ENCODE measurements around the gene FXYD4.
"Not testable (repeated sequence)": the region's sequence is repeated elsewhere in the genome, so short reads cannot be mapped to it uniquely, and the experiment has no call there.

The FXYD4 gene, protein sequence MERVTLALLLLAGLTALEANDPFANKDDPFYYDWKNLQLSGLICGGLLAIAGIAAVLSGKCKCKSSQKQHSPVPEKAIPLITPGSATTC
- 0 reads per million in 2 donors for total RNA-seq

DNA sequence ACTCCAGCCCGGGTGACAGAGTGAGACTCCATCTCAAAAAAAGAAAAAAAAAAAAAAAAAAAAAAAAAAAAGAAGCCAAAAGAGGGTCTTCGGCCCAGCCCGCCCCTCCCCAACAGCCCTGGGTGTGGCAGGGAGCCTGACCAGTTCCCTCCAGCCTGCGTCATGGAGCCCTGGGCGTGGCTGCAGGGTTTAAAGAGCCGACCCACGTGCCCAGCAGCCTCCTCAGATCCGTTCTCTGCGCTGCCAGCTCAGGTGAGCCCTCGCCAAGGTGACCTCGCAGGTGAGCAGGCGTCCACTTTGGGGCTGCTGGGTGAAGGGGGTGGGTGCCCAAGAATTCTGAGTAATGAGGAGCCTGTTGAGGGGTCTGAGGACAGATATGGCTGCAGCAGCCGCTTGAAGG lies at the start of gene FXYD4:
TSS of gene FXYD4 (plus strand) at position 219 of the 400 bp plus-strand sequence. CDS start 2,111 bp downstream, outside the sequence.
- DNase-seq = no peak

DNA sequence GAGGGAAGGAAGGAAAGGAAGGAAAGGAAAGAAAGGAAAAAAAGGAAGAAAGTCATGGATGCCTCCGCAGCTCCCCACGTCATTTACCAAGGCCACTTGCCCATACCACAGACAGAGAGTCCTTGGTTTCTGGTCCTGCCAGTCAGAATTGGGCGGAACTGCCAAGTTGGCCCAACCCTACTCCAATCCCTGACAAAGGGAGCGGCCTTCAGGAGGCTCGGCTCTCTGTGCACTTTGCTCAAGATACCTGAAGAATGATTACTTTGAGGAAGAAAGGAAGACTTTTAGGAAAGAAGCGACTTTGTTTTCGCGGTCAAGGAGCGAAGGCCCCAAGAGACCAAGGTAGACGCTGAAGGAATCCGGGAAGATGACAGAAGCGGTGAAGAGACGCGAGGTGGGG lies 49.1 kb upstream of the FXYD4 start:
- DNase-seq = no peak

DNA sequence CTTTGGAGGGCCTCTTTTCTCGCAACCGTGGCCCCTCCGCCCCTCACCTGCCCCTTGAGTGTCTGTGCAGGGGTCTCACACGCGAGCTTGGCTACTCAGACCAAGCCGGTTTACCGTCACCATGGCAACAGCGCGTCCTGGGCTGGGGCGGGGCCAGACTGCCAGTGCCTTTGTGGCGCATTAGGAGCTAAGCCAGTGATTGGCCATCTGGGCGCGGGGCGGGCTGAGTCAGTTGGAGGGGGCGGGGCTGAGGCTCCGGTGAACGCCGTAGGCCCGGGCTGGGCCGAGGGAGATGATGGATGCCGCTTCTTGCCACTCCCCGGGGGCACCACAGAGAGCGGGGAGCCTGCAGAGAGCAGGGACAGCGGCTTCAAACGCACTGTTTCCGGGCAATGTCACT lies 48.7 kb upstream of the FXYD4 start:
- peak; percentile 82 for DNase-seq

DNA sequence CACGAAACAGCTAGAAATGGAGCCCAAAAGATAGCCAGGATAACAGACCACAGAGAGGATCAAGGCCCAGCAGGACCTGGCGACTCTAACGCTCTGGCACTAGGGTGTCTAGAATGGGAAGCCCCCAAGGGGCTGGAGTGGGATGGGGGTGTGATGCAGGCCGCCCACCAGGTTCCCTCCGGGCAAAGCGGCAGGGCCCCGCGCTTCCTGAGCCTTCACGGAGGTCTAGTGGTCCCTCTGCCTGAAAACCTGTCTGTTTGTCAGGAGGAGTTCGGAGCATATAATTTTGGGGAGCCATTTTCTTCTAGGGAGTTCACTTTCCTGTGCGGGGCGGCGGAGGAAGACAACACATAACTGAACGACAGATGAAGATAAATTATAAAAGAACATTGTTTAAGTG lies 48.2 kb upstream of the FXYD4 start:
- DNase-seq = no peak

DNA sequence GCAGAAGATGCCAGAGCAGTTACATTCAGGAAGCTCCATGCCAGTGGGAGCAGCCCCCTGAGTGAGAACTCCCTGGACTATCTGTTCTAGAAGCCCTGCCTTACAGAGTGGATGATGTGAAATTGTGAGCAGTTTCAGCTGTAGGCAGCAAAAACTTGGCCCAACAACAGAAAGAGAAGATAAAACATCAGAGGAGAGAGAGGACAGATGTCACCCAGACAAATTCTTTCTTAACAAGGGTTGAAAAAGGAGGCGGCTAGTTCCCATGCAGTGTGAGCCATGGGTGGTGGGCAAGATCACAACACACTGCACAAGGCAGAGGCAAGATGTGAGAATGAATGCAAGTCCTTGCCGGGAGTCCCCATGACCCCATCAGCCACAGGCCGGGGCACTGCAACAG lies 46.6 kb upstream of the FXYD4 start:
- DNase-seq = no peak

DNA sequence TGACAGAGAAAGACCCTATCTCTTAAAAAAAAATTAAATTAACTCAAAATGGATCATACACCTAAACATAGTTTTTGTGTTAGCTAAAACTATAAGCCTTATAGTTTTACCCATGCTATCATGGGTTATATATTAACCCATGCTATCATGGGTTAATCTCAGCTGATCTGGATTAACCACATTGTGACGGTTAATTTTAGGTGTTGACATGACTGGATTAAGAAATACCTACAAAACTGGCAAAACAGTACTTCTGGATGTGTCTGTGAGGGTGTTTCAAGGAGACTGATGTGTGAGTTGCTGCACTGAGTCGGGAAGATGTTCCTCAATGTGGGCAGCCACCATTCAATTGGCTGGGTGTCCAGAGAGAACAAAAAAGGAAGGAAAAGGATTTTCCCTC lies 44.3 kb upstream of the FXYD4 start:
- DNase-seq = no peak

DNA sequence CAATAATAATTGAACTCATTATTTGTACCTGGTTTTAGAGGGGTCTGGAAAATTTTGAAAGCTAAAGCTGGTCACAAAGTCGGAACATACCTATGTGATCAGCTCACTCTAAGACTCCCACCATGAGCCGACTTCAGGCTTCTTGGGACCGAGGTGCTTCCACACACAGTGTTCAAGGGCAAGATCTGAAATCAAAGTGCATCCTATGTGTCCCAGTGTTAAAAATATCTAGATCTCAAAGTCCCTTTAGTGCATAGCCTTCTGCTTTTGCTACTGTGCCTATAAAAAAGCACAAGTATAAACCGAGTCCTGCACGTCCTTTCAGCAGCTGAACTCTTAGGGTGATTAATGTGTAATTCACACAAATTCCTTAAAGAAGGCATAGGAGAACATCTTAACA lies 43.5 kb upstream of the FXYD4 start:
- no peak for DNase-seq

DNA sequence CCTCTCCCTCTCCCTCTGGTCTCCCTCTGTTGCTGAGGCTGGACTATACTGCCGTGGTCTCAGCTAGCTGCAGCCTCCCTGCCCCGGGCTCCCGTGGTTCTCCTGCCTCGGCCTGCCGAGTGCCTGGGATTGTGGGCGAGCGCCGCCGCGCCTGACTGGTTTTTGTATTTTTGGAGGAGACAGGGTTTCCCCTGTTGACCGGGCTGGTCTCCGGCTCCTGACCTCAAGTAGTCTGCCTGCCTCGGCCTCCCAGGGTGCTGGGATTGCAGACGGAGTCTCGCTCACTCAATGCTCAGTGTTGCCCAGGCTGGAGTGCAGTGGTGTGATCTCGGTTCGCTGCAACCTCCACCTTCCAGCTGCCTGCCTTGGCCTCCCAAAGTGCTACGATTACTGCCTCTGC lies 42.6 kb upstream of the FXYD4 start:
- DNase-seq = not testable (repeated sequence)

DNA sequence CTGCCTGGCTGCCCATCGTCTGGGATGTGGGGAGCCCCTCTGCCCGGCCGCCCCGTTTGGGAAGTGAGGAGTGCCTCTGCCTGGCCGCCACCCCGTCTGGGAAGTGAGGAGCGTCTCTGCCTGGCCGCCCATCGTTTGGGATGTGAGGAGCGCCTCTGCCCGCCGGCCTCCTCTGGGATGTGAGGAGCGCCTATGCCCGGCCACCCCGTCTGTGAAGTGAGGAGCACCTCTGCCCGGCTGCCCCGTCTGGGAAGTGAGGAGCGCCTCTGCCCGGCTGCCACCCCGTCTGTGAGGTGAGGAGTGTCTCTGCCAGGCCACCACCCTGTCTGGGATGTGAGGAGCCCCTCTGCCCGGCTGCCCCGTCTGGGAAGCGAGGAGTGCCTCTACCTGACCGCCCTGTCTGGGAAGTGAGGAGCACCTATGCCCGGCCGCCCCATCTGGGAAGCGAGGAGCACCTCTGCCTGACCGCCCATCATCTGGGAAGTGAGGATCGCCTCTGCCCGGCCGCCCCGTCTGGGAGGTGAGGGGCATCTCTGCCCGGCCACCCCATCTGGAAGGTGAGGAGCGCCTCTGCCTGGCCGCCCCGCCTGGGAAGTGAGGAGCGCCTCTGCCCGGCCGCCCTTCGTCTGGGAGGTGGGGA lies 42.1 kb upstream of the FXYD4 start:
- DNase-seq = not testable (repeated sequence)

DNA sequence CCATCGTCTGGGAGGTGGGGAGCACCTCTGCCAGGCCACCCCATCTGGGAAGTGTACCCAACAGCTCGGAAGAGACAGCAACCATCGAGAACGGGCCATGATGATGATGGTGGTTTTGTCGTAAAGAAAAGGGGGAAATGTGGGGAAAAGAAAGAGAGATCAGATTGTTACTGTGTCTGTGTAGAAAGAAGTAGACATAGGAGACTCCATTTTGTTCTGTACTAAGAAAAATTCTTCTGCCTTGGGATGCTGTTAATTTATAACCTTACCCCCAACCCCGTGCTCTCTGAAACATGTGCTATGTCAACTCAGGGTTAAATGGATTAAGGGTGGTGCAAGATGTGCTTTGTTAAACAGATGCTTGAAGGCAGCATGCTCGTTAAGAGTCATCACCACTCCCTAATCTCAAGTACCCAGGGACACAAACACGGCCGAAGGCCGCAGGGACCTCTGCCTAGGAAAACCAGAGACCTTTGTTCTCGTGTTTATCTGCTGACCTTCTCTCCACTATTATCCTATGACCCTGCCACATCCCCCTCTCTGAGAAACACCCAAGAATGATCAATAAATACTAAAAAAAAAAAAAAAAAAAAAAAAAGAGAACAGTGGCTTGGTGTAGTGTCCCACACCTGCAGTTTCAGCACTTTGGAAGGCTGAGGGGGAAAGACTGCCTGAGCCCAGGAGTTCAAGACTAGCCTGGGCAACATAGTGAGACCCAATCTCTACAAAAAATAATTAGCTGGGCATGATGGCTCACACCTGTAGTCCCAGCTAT lies 41.2 kb upstream of the FXYD4 start:
- DNase-seq = not testable (repeated sequence)

DNA sequence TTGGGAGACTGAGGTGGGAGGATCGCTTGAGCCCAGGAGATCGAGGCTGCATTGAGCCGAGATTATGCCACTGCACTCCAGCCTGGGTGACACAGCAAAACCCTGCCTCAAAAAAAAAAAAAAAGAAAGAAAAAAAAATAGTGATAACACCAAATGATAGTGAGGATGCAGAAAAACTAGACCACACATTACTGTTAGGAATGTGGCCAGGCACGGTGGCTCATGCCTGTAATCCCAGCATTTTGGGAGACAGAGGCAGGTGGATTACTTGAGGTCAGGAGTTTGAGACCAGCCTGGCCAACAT lies 40.7 kb upstream of the FXYD4 start:
- not testable (repeated sequence) for DNase-seq

DNA sequence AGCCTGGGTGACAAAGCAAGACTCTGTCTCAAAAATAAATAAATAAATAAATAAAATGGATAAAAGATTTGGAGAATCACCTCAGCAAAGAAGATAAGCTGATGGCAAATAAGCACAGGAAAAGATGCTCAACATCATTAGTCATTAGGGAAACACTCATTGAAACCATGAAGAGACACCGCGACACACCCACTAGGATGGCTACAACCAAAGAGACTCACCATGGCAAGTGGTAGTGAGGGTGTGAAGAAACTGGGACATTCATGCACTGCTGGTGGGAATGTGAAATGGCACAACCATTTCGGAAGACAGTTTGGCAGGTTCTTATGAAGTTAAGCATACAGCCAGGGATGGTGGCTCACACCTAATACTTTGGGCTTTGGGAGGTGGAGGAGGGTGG lies 37.8 kb upstream of the FXYD4 start:
- DNase-seq = no peak

DNA sequence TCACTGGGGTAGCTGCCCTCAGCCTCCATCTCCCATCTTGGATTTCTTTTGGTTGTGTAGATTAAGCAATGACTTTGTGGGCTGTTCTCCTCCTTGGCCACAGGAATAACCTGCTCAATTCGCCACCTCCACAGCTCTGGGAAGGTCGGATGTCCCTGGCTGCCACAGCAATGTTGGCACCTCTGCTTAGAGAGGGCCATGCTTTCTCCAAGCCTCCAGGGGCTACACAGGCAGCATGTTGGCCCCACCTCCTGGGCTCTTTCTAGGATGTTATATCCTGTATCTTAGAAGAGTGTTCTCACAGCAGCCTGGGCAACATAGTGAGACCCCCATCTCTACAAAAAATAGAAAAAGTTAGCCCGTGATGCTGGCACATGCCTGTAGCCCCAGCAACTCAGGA lies 35.4 kb upstream of the FXYD4 start:
- no peak for DNase-seq

DNA sequence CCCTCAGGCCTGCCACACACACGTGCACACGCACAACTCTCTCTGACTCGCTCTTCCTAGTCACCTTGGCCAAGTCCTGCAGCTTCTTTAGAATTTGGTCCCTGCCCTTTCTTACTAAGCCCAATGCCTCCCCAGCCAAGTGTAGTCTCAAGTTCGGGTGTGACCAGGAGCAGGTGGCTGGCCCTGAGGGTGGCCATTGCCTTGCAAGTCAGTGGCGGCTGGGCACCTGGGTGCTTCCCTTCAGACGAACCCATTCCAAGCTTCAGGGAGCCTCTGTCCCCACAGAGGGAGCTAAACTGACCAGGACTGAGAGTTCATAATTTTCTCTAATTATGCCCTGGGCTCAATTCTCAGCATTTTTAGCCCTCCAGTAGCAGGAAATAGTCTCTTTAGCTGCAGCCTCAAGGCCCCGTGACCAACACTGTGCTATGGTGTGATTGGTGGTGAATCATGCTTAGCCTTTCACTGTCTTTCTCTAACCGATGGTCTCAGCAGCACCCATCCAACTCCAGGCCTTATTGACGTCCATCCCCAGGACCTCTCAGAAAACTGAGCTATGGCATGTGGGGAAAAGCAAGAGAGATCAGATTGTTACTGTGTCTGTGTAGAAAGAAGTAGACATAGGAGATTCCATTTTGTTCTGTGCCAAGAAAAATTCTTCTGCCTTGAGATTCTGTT lies 34.7 kb upstream of the FXYD4 start:
- no peak for DNase-seq

DNA sequence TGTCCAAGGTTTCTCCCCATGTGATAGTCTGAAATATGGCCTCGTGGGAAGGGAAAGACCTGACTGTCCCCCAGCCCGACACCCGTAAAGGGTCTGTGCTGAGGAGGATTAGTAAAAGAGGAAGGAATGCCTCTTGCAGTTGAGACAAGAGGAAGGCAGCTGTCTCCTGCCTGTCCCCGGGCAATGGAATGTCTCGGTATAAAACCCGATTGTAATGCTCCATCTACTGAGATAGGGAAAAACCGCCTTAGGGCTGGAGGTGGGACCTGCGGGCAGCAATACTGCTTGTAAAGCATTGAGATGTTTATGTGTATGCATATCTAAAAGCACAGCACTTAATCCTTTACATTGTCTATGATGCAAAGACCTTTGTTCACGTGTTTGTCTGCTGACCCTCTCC lies 33.9 kb upstream of the FXYD4 start:
- not testable (repeated sequence) for DNase-seq

DNA sequence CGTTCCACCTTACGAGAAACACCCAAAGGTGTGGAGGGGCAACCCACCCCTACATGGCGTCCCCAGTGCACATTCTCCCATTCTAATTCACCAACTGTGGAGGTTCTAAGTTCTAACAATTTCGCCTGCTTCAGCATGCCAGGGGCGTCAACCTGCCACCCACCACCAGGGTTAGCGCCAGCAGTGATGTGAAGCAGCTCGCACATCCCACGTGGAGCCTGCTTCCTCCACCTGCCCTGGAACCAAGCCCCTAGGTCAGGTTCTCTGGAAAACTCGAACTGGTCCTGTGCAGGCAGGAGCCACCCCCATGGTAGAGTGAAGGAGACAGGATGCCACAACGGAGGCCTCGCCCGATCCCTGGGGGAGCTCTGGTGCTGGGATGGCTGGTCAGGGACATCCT lies 33.3 kb upstream of the FXYD4 start:
- no peak for DNase-seq

DNA sequence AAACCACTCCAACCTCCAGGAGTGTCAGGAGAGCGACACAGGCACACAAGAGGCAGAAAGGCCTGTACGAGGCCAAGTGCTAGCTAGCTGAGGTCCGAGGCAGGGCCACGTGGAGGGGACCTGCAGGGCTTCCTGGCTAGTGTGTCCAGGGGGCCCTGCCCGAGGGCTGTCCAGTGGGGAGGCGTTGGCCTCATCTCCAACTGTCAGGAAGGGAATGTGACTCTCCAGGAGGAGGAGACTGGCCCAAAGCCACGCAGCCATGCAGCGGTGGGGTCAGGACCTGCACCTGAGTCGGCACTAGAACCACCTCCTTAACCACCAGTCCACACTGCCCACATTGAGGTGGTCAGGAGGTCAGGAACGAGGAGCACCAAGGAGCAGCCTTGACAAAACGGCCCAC lies 32.3 kb upstream of the FXYD4 start:
- no peak for DNase-seq

DNA sequence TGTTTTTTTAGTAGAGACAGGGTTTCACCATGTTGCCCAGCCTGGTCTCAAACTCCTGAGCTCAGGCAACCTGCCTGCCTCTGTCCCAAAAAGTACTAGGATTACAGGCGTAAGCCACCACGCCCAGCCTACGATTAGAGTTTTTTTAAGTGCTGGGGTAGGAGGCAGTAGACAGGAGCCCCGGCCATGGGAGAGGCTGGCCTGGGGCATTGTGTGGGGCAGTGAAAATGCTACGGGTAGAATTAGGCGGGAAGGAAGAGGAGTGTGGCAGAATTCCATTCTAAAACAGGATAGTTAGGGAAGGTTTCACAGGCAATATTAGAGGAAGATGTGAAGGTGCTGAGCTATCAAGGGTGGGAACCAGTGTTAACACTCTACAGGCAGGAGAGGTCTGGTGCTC lies 31.3 kb upstream of the FXYD4 start:
- no peak for DNase-seq

DNA sequence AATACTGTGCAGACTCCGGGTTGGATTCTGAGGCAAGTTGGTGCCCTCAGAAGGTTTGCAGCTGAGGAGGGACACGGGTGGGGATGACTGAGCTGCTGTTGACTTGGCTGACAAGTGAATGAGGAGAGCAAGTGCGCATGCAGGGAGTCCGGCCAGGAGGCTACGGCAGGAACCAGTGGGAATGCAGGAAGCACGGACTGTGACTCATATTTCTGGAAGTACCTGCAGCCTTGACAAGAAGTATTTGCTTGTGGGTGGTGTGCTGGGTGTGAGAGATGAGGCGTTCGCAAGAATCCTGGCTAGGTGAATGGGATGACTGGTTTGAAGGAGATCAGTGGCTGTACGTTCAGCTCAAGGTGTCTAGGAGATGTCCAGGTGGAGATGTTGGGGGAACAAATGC lies 30.8 kb upstream of the FXYD4 start:
- DNase-seq = no peak

DNA sequence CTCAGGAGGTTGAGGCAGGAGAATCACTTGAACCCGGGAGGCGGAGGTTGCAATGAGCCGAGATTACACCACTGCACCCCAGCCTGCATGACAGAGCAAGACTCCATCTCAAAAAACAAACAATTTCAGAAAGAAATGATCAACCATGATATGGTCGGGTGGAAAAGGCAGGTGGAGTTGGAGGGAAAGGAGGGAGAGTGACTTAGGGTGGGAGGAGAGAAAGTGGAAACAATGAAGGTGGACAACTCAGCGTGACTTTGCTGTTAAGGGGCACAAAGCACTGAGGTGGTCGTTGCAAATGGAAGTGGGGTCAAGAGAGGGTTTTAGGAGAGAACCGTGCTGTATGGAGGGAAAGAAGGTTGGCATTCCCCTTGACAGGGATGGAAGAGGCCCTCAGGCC lies 30.0 kb upstream of the FXYD4 start:
- no peak for DNase-seq

DNA sequence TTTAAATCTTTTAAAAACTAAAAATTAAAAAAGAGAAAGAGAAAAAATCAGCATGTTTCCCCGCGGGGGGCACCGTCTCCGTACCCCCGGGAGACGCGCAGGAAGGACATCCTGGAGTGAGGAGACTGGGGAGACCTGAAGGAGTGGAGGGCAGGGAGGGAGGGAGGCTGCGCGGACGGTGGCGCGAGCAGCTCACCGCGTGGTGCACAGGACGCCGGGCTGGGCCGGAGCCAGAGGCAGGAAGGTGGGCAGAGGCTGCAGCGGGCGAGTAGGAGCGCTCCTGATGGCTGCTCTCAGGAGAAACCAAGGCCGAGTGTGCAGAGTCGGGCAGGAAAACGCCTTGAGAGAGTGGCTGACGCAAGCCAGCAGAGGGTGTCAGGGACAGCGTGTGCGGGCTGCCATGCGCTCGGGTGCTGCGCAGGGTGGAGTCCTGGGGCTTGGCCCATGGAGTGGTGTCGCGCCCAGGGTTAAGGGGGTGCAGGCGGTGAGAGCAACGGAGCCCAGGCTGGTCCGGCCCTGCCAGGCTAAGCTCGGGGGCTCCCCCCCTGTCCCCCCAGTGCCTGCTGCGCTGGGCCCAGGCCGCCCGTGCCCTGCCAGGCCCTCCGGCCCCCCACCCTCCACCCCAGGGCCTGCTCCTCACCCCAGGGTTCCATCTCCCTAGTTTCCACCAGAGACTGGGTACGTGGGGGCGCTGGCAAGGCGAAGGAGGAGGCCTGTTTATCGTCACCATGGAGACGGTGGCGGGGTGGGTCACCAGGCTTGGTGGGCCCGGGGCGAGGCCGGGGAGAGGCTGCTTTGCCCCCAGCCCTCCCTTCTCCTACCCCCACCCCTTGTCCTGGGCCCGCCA lies 28.9 kb upstream of the FXYD4 start:
- DNase-seq = no peak

DNA sequence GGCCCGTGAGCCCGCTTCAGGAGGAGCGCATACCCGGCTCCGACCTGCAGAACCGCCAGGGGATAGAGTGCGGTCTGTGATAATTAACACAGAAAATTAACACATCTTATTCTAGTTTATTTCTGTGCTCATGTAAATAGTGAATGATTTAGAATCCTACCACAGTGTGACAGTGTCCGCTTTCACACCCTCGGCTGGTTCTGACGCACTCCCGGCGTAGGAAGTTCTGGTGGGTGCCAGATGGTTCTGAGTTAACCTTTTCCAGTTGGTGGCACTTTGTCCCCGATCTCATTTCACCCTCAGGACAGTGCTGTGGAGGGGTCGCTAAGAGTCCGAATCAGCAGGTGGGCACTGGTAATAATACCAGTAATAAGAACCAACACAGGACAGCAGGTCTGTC lies 28.3 kb upstream of the FXYD4 start:
- no peak for DNase-seq

DNA sequence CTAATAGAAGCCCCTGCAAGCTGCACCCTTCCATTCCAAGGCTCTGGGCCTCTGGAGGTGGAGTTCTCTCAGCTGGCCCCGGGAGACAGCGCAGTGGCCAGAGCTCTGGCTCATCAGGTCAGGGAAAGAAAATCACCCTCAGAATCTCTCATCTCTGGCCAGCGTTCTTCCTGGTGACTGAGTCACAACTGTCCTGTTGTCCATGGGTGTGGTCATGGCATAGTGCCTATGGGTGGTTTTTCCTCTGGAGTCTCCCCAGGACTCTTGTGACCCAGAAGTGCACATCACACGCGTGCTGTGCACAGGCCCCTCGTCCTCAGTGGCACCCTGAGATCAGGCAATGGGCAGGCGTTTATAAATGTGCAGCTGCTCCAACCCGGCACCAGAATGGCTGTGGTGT lies 27.4 kb upstream of the FXYD4 start:
- no peak for DNase-seq

All from T-helper 9 cell (primary cell).